Forelimb muscle (tissue), 1 donor: Measurements from ENCODE around the gene CYRIA. TPM values are rescaled to one million over a fixed set of nuclear protein-coding genes. Genes with fewer than 3 reads are reported as not detected.

Source experiments
- DNase-seq: peaks from one replicate; pipeline ENCODE4 v3.0.0-alpha.2; 2013; ENCODE audit warnings: low read depth
- polyA plus RNA-seq: library from polyadenylated mRNA; unstranded; fragments of 120-200 nt; gene quantifications from one replicate; pipeline ENCODE4 v1.2.1, GENCODE V29; 2013; ENCODE audit not compliant: insufficient read length

The CYRIA gene
- polyA plus RNA-seq, 1 donor, result 5.4 TPM

DNA sequence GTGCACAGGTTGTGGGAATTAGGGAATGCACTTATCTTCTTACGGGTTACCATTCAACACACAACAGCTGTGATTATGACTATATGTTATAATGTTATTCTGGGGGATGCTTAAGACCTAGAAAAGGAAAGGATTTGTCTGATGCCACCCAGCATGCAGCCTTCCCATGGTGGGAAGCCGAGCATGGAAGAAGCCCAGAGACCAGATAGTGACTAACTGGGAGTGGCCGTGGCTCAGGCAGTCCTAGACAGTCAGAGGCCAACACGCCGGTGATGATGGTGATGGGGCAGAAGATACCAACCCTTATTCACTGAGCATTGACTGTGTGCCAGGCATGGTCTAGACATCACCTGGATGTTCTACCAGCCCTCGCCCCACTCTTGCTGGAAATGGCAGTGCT, 35.9 kb downstream of the CYRIA start:
- DNase-seq, result no peak

DNA sequence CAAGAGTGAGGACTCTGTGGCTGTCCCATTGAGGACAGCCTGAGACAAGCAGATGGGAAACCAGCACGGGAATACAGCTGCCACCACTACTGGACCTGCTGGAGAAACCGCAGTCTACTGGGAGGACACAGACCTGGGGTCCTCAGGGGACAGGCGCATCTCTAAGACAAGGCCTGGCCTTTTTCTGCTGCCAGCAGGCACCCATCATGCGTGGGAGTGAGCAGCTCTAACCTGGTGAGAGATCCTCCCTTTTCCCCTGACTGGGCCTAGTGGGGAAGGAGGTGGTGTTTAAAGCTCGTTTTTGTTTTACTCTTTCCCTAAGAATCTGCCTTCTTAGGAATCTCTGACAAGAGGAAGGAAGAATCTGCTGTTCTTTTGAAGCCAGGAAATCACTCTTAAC, 36.6 kb downstream of the CYRIA start:
- no peak for DNase-seq

- DNase-seq, result no peak
These were observed 37.3 kb downstream of the CYRIA start for GRCh38 chr2:16628314-16628713.

DNA sequence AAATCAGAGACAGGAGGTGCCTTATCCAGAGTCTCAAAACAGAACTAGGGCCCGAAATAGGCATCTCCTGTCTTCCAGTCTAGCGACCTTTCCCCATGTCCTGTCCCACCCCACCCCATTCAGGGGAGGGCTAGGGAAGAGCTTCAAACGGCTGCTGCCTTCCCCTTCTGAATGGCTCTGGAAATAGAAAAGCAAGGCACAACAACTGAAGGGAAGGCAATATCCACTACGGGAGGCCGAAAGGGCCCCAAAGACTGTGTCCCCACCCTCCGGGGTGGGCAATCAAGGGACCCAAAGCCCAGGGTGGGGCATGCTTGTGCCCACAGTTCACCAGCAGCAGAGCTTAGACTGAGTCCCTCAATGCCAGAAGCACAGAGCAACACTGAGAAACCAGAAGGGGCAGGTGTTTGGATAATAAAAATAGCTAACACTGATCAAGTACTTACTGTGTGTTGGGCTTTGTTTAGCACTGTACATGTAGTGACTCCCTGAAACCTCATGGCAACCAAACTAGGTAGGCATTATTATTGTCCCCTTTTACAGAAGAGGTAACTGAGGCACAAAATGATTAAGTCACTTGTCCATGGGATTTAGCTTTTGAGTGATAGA, 38.5 kb downstream of the CYRIA start:
- no peak for DNase-seq

GRCh38 chr2:16626497-16626896, 39.1 kb downstream of the CYRIA start:
- no peak for DNase-seq

DNA sequence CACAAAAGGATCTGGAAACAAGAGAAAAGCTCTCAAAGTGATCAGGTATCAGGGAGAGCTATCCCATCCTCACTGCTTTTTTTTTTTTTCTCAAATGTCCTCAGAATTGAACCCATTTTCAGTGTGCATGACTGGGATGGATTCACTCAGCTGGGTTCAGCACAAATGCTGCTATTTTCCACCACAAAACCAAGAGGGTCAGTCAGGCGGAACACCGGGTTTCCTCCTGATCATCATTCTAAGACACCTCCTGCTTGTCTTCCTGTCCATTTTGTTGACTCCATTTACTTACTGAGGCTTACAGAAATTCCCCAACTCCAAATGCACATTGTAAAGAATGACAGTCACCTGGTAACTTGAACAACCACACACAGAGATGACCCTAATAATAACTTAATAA, 39.9 kb downstream of the CYRIA start:
- DNase-seq, result no peak

DNA sequence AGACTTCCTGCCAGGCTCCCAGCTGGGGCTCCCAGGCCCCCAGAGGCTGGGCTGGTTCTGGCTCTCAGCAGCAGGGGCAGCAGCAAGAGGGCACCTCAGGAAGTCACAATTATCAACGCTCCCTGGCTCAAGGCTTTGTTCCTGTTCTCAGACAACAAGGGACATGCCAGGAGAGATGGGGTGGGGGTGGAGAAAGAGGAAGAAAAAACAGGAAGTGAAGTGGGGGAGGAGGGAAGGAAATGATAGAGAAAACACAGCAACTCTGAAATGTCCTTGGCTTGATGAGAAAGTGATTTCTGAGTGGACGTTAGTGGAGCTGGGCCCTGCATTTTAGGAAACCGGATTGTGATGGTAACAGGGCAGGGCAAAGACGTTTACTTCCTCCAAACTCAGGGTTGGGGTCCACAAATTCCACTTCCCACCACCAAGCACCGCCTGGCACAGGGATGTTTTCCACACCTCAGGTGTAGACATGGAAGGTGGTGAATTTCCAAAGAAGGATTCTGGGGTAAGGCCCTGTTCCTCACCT, 40.4 kb downstream of the CYRIA start:
- no peak for DNase-seq

- no peak for DNase-seq
These were observed 41.2 kb downstream of the CYRIA start for GRCh38 chr2:16624436-16624780.

DNA sequence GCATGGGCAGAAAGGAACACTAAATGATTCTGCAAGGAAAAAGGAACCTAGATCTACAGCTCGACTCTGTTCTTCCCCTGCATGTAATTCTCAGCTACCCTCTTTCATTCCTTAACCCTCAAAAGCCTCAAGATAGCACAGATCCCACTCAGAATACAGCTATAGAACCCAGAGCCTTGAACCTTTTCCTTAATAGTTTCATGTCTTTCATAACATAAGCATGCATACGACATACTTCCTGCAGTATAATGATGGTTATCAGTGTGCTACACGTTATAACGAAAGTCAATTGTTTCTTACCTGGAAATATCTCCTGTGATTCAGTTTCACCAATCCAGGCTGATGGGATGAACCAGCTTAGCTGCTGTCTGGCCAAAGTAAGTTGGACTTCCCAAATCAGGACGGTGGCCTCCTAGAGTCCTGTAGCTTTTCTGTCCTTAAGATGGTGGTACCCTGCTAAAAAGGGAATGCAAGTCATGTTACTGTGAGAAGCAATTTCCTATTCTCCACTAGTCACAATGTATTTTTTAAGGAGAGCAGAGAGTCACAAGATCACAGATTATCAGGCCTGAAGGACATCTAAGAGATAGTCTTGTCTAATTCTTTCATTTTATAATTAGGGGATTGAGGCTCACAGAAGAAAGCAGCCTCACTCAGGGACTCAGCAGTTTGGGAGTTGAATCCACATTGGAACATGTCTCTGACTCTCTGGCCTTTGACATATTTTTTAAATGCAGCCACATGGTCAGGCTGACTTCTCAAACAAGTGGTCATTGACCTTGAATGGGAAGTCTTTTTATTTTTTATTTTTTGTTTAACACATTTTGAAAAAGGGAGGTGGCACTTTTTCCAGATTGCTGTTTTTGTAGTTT, 41.8 kb downstream of the CYRIA start:
- no peak for DNase-seq

DNA sequence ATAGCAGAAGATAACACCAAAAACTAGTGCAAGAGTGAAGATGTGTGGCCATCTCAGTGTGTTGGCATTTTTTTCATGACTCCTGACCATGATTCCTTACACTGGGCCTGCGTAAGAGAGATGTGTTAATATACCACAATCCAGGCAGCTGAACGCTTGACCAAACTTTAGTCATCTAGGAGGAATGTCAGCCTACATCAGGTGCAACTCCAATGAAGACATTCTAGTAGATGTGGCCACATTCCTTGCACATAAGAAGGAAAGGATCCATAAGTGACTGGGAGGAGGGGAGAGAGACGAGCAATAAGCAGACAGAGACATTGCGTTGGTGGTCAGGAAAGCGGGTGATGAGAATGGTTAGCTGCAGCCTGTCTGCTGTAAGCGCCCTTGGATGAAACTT, 42.6 kb downstream of the CYRIA start:
- no peak for DNase-seq

DNA sequence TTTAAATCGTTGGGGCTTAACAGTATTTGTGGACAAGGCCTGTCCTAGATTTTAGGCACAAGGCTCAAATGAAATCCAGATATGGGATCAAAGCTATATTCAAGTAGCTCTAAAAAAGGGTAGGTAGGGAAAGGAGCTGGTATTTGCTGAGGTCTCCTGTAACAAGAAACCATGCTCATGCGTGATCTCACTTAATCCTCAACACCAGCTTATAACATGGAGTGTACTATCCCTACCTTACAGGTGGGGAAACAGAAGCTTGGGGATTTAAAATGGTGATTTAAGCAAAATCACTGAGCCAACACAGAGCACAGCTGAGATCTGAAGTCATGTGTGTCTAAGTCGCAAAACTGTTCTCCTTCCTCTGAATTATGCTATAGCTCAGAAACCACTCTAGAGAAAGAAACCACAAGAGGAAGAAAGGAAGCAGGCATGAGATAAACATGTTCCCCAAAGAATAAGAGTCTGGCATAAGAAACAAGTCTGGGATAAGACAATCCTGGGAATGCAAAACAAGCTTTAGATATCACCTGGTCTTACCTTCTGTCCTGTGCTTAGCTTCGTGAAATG, 43.1 kb downstream of the CYRIA start:
- DNase-seq, result no peak

DNA sequence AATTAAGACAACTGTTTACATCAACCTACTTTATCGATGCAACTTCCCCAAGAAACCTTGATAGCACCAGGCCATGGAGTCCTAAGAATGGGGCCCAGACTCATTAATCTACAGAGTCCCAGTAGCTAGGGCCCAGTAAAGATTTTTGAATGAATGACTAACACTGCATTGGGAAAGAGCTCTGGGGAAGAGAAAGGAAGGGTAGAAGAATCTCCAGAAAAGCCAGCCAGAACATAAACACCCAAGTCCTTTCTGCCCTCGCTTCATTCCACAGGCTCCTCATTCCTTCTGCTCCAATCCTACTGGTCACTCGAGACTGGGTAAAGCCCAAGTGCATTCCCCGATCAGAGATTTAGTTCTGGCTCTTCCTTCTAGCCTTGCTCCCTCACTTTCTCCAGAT, 44.3 kb downstream of the CYRIA start:
- DNase-seq, result no peak

GRCh38 chr2:16620590-16620989, 45.0 kb downstream of the CYRIA start:
- no peak for DNase-seq

GRCh38 chr2:16619576-16620245, 45.9 kb downstream of the CYRIA start:
- no peak for DNase-seq

GRCh38 chr2:16617282-16618266, 48.1 kb downstream of the CYRIA start:
- DNase-seq, result no peak
